Measurements from ENCODE around the gene SSR1.
A peak's percentile ranks its signal among the peaks of the same experiment; 100 is the strongest.
"Not testable (repeated sequence)": the region's sequence is repeated elsewhere in the genome, so short reads cannot be mapped to it uniquely, and the experiment has no call there.

The SSR1 gene

DNA sequence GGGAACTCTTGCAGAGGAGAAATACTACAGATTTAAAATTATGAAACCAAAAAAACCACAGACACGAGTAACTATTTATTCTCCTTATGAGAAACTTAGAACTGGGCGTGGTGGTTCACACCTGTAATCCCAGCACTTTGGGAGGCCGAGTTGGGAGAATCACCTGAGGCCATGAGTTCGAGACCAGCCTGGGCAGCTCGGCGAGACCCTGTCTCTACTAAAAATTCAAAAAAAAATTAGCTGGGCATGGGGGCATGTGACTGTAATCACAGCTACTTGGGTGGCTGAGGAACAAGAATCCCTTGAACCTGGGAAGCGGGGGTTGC, 36.8 kb downstream of the SSR1 start:
- no peak for DNase-seq (ENCODE audit: low spot score)

GRCh38 chr6:7274525-7274924, 38.5 kb downstream of the SSR1 start:
- DNase-seq (ENCODE audit: low spot score) = not testable (repeated sequence)

GRCh38 chr6:7273709-7274108, 39.3 kb downstream of the SSR1 start:
- DNase-seq (ENCODE audit: low spot score) = no peak

GRCh38 chr6:7271205-7271534, 41.8 kb downstream of the SSR1 start:
- no peak for DNase-seq (ENCODE audit: low spot score)

DNA sequence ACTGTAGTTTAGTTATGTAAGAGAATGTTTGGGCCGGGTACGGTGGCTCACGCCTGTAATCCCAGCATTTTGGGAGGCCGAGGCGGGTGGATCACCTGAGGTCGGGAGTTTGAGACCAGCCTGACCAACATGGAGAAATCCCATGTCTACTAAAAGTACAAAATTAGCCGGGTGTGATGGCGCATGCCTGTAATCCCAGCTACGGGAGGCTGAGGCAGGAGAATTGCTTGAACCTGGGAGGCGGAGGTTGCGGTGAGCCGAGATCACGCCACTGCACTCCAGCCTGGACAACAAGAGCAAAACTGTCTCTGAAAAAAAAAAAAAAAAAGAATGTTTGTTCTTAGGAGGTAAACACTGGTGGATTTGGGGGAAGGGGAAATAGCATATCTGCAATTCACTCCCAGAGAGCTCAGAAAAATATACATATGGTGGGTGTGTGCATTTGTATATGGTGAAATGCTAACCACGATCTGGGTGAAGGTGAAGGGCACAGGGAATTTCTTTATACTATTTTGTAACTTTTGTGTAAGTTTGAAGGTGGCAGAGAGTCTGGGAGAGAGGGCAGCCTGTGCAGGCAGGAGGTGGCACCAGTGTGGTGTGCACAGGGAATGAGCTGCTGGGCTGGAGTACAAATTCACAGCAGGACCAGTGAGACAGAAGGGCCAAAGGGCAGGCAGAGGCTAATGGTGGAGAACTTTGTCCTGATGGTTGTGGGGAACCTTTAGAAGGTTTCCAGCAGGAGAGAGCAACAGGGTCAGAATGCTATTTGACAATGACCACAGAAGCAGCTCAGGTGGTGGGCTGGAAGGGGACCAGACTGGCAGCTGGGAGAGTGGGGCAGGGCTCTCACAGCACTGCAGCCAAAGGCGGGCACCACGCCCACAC, 42.4 kb downstream of the SSR1 start:
- DNase-seq (ENCODE audit: low spot score) = no peak

DNA sequence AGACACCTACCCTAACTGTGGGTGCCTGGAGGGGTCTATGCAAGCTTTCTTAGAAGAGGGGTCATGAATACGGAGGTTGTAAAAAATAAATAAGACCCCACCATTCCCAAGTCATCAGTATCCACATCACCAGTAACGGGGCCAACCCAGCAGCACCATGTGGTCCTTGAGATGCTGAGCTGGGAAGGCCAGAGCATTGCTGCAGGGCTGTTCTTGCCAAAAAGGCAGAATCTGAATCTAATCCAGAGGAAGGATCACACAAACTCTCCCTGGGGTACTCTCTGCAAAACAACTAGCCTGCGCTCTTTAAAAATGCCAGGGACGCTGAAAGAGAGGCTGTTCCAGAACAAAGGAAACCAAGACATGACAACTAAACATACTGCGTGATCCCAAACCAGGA, 43.2 kb downstream of the SSR1 start:
- no peak for DNase-seq (ENCODE audit: low spot score)

GRCh38 chr6:7268816-7269555, 44.0 kb downstream of the SSR1 start:
- no peak for DNase-seq (ENCODE audit: low spot score)

DNA sequence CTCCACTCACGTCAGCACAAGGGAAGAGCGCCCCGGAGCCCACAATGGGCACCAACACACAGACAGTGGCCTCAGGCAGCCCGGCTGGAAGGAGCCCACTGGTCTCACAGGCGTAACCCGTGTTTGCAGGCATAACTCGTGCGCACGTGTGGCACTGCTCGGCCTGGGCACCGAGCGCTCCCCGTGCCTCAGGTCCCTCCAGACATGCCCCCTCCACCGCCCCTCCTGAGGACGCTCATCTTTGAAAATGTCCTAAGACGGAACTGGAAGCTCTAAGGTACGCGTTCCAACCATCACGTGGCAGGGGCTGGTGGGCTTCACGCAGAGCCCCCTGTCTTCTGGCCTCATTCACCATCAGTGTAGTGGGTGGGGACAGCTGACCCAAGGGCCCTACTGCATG, 44.6 kb downstream of the SSR1 start:
- no peak for DNase-seq (ENCODE audit: low spot score)

- peak; percentile 97 for DNase-seq (ENCODE audit: low spot score)
These were observed 45.4 kb downstream of the SSR1 start for GRCh38 chr6:7267466-7268091.

- no peak for DNase-seq (ENCODE audit: low spot score)
These were observed 45.9 kb downstream of the SSR1 start for GRCh38 chr6:7267071-7267465.

DNA sequence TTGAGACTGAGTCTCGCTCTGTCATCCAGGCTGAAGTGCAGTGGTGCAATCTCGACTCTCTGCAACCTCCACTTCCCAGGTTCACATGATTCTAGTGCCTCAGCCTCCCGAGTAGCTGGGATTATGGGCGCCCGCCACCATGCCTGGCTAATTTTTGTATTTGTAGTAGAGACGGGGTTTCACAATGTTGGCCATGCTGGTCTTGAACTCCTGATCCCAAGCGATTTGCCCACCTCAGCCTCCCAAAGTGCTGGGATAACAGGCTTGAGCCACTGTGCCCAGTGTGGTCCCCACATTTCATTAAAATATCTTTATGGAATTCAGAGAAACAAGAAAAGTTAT, 47.6 kb downstream of the SSR1 start:
- DNase-seq (ENCODE audit: low spot score) = not testable (repeated sequence)

DNA sequence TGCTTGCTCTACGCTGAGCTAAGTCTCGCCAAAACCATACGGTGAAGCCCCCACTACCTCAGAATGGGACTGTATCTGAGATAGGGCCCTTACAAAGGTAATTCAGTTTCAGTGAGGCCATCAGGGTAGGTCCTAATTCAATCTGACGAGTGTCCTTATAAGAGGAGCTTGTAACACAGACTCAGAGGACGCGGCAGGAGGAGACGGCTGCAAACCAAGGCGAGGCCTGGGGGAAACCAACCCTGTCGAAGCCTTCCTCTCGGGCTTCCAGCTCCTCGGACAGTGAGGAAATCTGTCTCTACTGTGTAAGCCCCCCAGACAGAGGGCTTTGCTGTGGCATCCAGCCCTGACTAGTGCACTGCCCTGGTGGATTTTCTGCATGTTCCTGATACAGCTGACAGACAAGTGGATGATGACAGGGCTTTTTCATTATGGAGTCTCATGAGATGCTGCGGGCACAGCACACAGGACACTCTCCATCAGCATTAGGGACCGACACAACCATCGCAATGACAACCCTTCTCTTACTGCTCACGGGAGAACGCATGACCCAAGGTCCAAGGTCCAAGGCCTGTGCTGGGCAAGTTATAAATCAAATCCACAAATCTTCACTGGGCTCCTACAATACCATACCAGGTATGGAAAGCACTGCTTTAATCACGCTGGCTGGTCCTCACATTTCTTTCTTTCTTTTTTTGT, 48.2 kb downstream of the SSR1 start:
- DNase-seq (ENCODE audit: low spot score) = no peak

- DNase-seq (ENCODE audit: low spot score) = no peak
These were observed 49.0 kb downstream of the SSR1 start for GRCh38 chr6:7264041-7264440.

DNA sequence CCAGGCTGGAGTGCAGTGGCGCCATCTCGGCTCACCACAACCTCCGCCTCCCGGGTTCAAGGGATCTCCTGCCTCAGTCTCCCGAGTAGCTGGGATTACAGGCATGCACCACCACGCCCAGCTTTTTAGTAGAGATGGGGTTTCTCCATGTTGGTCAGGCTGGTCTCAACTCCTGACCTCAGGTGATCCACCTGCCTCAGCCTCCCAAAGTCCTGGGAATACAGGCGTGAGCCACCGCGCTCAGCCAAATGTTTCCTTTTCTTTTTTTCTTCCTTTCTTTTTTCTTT, 49.5 kb downstream of the SSR1 start:
- not testable (repeated sequence) for DNase-seq (ENCODE audit: low spot score)

- DNase-seq (ENCODE audit: low spot score) = no peak
These were observed 50.1 kb downstream of the SSR1 start for GRCh38 chr6:7262746-7263518.

- no peak for DNase-seq (ENCODE audit: low spot score)
These were observed 51.0 kb downstream of the SSR1 start for GRCh38 chr6:7261852-7262461.

GRCh38 chr6:7261032-7261841, 51.8 kb downstream of the SSR1 start:
- DNase-seq (ENCODE audit: low spot score) = peak; percentile 100

DNA sequence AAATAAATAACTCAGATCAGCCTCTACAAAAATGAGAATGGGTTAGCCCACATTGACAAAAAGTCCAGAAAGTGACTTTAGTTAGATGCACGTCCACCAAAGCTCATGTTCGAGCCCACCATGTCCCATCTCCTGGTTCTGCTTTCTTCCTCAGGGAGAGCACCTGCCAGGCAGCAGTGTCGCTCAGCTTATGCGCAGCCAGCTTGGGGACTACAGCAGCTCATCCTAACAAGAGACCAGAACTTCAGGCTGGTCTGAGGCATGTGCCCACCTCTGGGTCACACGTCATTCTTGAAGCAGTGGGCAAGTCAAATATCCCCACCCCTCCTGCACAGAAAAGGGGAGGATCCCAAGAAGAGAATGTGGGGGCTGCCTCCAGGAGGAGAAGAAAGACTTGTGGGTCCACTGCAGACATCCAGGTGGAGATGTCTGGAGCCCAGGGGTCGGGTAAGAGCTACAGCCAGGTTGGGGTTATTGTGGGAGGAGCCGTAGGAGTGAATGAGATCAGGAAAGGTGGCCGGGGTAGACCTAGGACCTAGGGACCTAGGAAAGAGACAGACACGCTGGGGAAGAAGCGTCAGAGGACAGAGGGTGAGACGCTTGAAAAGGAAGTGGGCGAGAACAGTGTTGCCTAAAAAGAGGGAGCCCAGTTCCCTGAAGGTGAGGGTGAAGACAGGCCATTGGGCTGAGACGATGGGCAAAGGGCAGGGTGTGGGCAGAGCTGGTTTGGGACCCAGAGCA, 52.5 kb downstream of the SSR1 start:
- DNase-seq (ENCODE audit: low spot score) = peak; percentile 18

DNA sequence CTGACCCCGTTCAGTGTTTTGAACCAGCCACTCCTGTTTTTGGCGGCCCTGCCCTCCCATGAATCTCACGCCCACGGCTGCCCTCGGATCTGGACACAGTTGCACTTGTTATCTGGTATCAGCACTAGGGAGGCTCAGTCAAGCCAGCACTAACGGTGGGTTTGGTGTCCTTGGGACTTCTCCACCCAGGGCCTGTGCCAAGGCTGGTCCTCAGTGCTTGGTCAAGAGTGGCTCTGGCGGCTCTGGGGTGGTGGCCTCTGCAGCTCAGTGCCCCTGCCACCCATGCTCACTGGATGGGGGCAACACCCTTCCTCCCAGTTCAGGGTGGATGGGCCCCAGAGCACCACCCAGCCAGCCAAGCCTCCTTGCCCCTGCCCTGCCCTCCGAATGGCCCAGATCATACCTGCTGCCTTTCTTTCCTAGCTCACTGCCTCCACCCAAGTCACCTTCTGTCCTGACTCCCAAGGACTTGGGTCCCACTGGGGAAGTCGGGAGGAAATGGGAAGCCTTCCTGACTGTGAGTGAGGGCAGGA, 54.7 kb downstream of the SSR1 start:
- no peak for DNase-seq (ENCODE audit: low spot score)

Data from hepatic stellate cell (primary cell).